ENCODE data around the gene ANKRD34B. TPM values are rescaled to one million over a fixed set of nuclear protein-coding genes. Genes with fewer than 3 reads are reported as not detected.

The ANKRD34B gene
- not detected in 2 replicates for total RNA-seq

GRCh38 chr5:80569961-80570786, at the start of gene ANKRD34B:
TSS of gene ANKRD34B (minus strand) at chr5:80570280. CDS start at chr5:80560019, 10,261 bp downstream.

Other genes starting within 250 kb of the ANKRD34B start
- 7.0 and 9.1 TPM in 2 replicates for gene ZFYVE16, start 162.2 kb downstream of the ANKRD34B start, total RNA-seq
- gene FAM151B, start 82.2 kb downstream of the ANKRD34B start, total RNA-seq: 1.2 and 3.1 TPM in 2 replicates
- gene MSH3, start 84.4 kb upstream of the ANKRD34B start, total RNA-seq: 11.3 and 11.9 TPM in 2 replicates
- gene DHFR, start 84.7 kb upstream of the ANKRD34B start, total RNA-seq: 52.8 and 62.4 TPM in 2 replicates

Data from bronchus fibroblast of lung (primary cell).